ENCODE data around the gene KRTAP24-1. TPM values are rescaled to one million over a fixed set of nuclear protein-coding genes. Genes with fewer than 3 reads are reported as not detected.

KRTAP24-1 gene
- polyA plus RNA-seq, 1 donor from 2014 or later = not detected

DNA sequence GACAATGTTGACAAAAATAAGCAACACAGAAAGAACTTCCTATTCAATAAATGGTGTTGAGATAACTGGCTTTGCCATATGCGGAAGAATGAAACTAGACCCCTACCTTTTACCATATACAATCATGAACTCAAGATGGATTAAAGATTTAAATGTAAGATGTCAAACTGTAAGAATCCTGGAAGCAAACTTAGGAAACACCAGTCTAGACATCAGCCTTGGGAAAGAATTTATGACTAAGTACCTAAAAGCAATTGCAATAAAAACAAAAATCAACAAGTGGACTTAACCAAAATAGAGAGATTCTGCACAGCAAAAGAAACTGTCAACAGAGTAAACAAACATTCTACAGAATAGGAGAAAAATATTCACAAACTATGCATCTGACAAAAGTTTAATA is 50.7 kb downstream of the KRTAP24-1 start:
- H3K9me2 ChIP-seq (ENCODE audit: insufficient read depth, low read length) = no peaks in the 10 kb centered on the region
- no peak overlapping the region for H3K27ac ChIP-seq (ENCODE audit: low read length)

More for the DNA sequence above, 50.7 kb downstream of the KRTAP24-1 start:
- Histone ChIP-seq H3F3A (ENCODE audit: insufficient read depth, low read length, poor library complexity, severe bottlenecking) (no peaks in the 10 kb centered on the region), H3K79me2 (replicated peaks; ENCODE audit: insufficient read depth, low read length) (no peaks in the 10 kb centered on the region), H2AFZ (ENCODE audit: low read depth, low read length) (no peak overlapping the region), H4K20me1 (ENCODE audit: insufficient read depth) (no peaks in the 10 kb centered on the region), H3K4me3 (ENCODE audit: low read length) (no peak overlapping the region), H3K27me3 (ENCODE audit: insufficient read depth, low read depth, low read length) (no peaks in the 10 kb centered on the region), H3K9me3 (ENCODE audit: low read length) (no peaks in the 10 kb centered on the region), H3K9ac (ENCODE audit: low read length) (no peak overlapping the region), H3K36me3 (ENCODE audit: insufficient read depth, low read length) (no peaks in the 10 kb centered on the region), H3K4me2 (ENCODE audit: low read length) (no peak overlapping the region)
- TF ChIP-seq REST (IDR thresholded peaks at IDR 0.05; ENCODE audit: borderline replicate concordance) (no peak), EZH2 (IDR thresholded peaks at IDR 0.05; ENCODE audit: borderline replicate concordance, insufficient read depth, low read length, poor library complexity, severe bottlenecking) (no peak)

Other genes starting within 250 kb of the KRTAP24-1 start
- not detected in 2 replicates for gene CLDN17, start 116.1 kb downstream of the KRTAP24-1 start, polyA plus RNA-seq
- not detected in 2 replicates for gene CLDN8, start 66.9 kb downstream of the KRTAP24-1 start, polyA plus RNA-seq
- gene KRTAP25-1, start 6.6 kb upstream of the KRTAP24-1 start, polyA plus RNA-seq = not detected in 2 replicates
- not detected in 2 replicates for gene KRTAP26-1, start 37.4 kb upstream of the KRTAP24-1 start, polyA plus RNA-seq
- not detected in 2 replicates for gene KRTAP27-1, start 54.7 kb upstream of the KRTAP24-1 start, polyA plus RNA-seq
- gene KRTAP23-1, start 65.7 kb upstream of the KRTAP24-1 start, polyA plus RNA-seq = not detected in 2 replicates
- not detected in 2 replicates for gene KRTAP13-2, start 89.3 kb upstream of the KRTAP24-1 start, polyA plus RNA-seq
- not detected in 2 replicates for gene KRTAP13-1, start 113.1 kb upstream of the KRTAP24-1 start, polyA plus RNA-seq
- not detected in 2 replicates for gene KRTAP13-3, start 143.0 kb upstream of the KRTAP24-1 start, polyA plus RNA-seq
- not detected in 2 replicates for gene KRTAP13-4, start 147.3 kb upstream of the KRTAP24-1 start, polyA plus RNA-seq
- gene KRTAP15-1, start 157.3 kb upstream of the KRTAP24-1 start, polyA plus RNA-seq = not detected in 2 replicates
- gene KRTAP19-1, start 197.4 kb upstream of the KRTAP24-1 start, polyA plus RNA-seq = not detected in 2 replicates
- not detected in 2 replicates for gene KRTAP19-2, start 204.5 kb upstream of the KRTAP24-1 start, polyA plus RNA-seq
- gene KRTAP19-3, start 209.1 kb upstream of the KRTAP24-1 start, polyA plus RNA-seq = not detected in 2 replicates
- not detected in 2 replicates for gene KRTAP19-4, start 214.2 kb upstream of the KRTAP24-1 start, polyA plus RNA-seq
- not detected in 2 replicates for gene KRTAP19-5, start 219.2 kb upstream of the KRTAP24-1 start, polyA plus RNA-seq